ENCODE data around the gene HCST.
"Not testable (repeated sequence)": the region's sequence is repeated elsewhere in the genome, so short reads cannot be mapped to it uniquely, and the experiment has no call there.

HCST gene

DNA sequence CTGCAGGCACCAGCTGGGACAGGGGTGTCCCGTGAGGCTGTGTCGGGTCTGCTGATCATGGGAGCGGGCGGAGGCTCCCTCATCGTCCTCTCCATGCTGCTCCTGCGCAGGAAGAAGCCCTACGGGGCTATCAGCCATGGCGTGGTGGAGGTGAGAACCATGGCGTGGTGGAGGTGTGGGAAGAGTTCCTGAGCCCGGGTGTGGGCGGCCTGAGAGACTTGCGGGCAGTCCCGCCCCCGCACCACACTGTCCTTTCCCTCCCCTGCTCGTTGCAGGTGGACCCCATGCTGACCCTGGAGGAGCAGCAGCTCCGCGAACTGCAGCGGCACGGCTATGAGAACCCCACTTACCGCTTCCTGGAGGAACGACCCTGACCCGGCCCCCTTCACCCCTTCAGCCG lies 23.3 kb upstream of the HCST start:
- DNase-seq: peak in 1 of 56 donors; percentile 12

DNA sequence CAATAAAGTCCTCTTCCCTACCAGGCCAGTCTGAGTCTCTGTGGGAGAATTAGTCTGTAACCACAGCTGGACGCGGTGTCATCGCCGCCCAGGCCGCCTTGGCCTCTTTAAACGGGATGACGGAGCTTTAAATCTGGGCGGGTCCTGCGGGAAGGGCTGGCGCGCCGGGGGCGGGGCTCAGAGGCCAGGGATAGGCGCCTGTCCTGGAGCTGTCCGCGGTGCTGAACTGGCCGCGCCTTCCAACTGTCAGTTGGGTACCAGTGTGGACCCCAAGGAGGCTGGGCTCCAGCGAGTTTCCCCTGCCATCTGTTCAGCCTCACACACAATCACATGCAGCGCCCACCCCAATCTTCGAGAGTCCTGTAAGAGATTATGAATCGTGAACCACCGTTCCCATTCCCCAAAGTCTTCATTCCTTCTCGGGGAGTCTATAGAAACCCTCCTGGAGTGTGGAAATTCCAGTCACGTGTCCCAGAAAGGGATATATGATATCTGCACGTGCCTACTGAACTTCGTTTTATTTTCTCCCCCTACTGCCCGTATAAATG lies 22.5 kb upstream of the HCST start:
- peak in 52 of 56 donors; percentile 22 to 87 (median 58) for DNase-seq

DNA sequence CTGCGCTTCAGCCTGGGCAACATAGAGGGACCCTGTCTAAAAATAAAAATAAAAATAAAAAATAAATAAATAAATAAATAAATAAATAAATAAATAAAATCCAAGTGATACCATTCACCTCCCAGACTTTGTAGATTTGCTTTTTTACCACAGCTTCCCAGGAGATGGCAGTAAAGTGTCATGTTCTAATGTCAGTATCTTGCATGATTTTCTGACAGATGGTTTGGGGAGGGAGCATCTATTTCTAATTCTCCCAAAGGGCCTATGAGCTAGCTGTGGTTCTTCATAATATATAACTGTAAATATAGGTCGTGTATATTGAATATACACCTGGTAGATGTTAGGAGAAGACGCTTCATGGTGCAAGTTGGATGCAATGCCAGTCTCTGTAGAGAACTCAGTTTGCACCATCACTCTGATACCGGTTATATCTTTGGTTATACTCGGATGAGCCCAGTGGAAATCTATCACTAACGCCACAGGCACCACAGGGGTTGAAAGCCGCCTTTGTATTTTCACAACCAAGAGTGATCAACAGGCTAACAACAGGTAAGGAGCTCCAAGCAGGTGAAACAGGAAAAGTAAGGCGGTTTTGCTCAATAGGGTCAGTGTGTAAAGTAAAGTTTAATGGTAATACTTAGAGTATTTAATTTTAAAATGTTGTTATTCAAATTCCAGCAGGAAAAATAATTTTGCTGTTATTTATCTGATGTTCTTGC lies 20.1 kb upstream of the HCST start:
- DNase-seq: peak in 13 of 56 donors; percentile 8 to 58 (median 26)

DNA sequence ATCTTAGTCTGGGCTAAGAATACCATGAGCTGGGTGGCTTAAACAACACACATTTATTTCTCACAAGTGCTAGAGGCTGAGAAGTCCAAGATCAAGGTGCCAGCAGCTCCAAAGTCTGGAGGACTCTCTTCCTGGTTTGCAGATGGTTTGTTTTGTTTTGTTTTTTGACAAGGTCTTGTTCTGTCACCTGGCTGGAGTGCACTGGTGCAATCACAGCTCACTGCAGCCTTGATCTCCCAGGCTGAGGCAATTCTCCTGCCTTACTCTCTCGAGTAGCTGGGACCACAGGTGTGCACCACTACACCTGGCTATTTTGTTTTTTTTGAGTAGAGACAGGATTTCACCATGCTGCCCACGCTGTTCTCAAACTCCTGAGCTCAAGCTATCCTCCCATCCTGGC lies 18.4 kb upstream of the HCST start:
- DNase-seq: no peak

DNA sequence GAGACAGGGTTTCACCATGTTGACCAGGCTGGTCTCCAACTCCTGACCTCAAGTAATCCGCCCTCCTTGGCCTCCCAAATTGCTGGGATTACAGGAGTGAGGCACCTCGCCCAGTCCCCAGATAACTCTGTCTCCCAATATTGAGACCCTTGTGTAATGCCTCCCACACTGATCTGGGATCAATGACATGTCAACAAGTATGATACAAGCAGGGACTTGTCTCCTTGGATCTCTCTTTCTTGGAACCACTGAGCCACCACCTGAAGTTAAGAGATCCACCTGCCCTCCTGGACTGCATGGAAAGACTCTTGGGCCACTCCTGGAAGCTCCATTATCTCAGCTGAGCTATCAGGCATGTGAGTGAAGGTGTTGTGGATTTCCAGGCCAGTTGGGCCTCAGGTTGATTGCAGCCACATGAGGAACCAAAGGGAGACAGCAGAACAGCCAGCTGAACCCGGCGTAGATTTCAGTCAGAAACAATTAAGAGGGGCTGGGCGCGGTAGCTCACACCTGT lies 17.0 kb upstream of the HCST start:
- DNase-seq: no peak

DNA sequence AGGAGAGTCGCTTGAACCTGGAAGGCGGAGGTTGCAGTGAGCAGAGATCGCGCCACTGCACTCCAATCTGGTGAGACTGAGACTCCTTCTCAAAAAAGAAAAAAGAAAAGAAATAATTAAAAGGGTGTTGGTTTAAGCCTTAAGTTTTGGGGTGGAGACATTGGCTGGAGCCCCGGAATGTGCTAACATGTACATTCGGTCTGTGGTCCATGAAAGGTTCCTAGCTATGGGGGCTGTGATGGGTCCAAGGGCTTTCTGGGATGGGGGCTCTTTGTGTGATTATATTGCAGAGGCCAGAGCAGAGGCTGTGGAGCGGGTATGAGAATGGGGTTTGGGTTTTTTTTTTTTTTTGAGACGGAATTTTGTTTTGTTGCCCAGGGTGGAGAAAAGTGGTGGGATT lies 16.4 kb upstream of the HCST start:
- DNase-seq: no peak

DNA sequence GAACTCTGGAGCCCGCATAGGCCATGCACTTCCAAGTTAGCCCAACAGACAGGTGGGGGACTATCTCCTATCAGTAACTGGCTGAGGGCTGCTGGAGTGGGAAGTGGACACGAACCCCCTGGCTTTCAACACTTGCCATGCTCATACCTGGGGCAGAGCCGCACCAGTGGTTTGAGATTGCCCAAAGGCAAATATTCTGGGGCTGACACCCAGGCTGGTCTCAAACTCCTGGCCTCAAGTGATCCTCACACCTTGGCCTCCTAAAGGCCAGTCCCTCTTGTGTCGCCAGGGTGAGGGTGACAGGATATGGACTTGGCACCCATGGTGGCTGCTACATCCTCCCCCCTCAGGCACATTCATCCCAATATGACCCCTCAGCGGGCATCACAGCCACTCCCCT lies 15.1 kb upstream of the HCST start:
- no peak for DNase-seq

DNA sequence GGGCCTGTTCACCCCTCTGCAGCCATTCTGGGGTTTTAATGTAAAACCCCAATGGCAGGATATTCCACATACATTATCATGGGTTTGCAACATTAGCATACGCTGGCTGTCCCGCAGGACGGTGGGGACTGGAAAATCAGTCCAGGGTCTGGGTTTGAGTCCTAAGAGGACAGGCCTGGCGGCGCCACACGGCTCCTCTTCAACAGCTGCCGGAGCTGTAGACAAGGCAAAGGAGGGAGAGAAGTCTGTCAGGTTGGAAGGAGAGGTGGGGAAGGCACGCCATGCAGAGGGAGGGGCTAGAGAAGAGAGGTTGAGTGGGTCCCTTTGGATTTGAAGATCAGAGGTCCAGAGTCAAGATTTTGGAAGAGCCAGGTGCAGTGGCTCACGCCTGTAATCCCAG lies 13.9 kb upstream of the HCST start:
- no peak for DNase-seq

DNA sequence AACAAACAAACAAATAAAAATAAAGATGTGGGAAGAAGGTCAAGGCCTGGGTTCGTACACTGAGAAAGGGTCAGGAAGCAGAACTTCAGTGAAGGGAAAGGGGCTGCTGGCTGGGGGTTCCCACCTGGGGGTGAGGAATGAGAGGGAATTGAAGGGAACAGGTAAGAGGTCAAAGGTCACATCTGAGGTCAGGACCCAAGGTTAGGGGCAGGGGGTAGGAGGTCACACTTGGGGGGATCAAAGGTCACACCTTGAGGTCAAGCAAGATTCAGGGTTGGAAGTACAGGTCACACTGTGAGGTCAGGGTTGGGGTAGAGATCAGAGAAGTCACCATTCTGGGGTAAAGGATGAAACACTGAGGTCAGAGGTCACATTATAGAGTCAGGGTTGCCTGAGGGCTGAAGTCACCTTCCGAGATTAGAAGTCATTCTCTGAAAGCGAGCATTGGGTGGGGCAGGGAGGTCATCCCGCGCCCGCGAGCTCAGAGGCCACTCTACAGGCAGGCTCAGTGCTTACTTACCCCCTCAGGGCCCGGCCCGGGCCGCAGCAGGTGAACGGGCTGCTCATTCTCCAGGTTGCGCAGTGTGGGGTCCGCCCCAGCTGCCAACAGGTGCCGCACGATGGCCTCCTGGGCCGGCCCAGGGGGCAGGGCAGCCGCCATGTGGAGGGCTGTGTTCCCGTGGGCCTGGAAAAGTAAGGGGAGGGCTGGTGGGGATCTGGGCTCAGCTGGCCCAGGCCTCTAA lies 12.8 kb upstream of the HCST start:
- no peak for DNase-seq

DNA sequence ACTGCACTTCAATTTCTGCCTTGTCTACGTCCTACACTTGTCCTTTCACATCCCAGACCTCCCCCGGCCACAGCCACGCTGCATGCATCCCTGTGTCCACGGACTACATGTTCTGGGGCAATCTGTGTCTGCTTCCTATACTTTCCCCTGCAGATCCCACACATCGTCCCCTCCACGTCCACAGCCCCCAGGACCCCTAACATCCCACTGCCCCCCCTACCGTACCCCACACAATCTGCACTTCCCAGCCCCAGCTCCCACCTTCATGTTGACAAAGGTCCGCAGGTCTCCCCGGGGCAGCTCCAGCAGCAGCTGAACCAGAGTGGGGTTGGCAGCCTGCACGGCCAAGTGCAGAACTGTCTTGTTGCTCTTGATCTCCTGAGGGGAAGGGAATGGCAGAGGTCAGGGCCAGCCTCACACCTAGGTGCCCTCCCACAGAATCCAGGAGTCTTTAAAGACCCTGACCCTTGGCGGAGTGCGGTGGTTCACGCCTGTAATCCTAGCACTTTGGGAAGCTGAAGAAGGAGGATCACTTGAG lies 12.1 kb upstream of the HCST start:
- no peak for DNase-seq

DNA sequence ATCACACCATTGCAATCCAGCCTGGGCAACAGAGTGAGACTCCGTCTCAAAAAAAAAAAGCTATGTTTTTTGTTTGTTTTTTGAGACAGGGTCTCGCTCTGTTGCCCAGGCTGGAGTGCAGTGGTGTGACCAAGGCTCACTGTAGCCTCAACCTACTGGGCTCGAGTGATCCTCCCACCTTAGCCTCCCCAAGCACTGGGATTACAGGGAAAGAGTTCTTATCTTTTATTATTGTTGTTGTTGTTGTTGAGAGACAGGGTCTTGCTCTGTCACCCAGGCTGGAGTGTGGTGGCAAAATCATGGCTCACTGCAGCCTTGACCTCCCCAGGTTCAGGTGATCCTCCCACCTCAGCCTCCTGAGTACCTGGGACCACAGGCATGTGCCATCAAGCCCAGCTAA lies 10.5 kb upstream of the HCST start:
- not testable (repeated sequence) for DNase-seq

DNA sequence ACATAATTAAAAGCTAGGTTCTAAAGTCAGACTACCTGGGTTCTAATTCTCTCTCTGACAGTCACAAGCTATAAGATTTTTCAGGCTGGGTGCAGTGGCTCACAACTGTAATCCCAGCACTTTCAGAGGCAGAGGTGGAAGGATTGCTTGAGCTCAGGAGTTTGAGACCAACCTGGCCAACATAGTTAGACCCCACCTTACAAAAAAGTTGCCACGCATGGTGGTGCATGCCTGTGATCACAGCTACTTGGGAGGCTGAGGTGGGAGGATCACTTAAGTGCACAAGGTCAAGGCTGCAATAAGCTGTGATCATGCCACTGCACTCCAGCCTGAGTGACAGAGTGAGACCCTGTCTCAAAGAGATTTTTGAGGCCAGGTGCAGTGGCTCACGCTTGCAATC lies 8.0 kb upstream of the HCST start:
- DNase-seq: no peak

DNA sequence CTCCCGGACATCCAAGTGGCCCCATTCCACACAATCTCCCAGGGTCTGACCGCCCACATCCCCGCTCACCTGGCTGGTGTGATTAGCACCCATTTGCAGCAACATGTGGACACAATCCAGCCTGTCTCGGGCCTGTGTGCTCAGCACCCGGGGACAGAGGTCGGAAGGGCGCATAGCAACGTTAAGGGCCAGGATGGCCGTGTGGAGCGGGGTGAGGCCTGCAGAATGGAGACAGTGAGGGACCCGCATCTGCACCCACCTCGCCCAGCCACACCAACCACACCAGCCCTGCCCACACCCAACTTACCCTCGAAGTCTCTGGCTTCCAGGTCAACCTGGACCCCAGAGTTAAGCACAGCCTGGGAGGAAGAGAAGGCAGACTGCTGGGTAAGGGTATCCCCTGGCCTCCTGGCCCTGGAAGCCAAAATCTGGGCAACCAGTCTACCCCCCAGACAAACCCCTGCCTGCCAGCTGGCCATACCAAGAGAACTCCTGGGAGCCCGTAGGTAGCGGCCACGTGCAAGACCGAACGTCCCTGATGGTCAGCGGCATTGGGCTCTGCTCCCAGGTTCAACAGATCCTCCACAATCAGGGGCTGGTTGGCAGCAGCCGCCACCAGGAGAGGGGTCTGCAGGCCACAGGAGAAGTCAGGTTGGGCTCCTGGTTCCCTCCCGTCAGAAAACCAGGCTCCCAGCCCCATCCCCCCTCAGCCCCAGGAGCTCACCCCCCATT lies 6.3 kb upstream of the HCST start:
- DNase-seq: no peak

DNA sequence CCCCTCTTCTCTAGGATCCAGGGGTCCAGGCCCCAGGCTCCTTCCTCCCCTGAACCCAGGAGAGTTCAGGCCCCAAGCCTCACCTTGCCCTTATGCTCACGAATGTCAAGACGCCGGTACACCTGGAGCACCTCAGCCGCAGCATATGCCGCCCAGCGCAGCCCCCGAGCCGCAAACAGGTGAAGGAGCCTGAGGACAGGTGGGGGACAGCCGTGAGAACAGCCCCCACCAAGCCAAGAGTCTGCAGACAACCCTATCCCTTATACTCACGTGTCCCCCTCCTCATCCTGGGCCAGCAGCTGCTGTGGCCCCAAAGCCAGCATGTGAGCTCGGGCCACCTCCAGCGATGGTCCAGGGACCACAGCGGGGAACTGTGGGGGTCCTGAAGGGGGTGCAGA lies 5.7 kb upstream of the HCST start:
- DNase-seq: no peak

DNA sequence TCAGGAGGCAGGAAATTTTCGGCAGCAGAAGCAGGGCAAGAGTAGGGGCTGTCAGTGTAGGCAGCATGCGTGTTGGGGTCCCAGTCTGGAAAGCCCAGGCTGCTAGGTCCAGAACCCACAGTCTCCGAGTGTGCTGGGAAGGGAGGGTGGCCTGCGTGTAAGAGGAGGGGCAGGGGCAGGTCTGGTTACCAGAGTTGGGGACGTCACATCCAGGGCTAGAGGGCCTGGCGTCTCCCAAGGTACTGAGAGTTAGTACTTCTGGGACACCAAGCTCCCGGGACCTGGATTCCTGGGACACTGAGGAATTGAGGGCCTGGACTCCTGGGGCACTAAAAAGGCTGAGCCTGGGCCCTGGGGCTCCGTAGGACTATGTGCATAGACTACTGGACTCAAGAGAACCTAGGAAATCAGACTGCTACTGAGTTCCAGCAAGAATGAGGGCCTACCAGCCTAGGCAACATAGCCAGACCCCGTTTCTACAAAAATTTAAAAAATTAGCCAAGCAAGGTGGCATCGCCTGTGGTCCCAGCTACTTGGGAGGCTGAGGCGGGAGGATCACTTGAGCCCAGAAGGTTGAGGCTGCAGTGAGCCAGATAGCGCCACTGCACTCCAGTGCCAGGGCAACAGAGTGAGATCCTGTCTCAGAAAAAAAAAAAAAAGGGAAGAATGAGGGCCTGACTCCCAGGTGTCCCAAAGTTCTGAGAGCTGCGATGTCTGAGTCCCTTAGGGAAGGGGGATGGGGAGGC lies 4.5 kb upstream of the HCST start:
- no peak for DNase-seq

DNA sequence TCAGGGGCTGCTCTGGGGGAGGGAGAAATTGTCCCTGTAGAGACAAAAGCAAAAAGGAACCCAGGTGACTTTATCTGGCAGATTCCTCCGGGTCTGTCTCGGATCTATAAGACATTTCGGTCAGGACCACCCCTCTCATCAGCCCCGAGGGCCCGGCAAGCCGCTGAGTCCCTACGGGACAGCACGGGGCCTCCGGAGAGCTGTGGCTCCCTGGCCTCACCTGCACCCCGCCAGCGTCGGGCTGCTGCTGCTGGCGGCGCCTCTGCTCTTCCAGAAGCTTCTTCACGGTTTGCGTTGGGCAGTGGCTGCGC lies 3.9 kb upstream of the HCST start:
- no peak for DNase-seq

DNA sequence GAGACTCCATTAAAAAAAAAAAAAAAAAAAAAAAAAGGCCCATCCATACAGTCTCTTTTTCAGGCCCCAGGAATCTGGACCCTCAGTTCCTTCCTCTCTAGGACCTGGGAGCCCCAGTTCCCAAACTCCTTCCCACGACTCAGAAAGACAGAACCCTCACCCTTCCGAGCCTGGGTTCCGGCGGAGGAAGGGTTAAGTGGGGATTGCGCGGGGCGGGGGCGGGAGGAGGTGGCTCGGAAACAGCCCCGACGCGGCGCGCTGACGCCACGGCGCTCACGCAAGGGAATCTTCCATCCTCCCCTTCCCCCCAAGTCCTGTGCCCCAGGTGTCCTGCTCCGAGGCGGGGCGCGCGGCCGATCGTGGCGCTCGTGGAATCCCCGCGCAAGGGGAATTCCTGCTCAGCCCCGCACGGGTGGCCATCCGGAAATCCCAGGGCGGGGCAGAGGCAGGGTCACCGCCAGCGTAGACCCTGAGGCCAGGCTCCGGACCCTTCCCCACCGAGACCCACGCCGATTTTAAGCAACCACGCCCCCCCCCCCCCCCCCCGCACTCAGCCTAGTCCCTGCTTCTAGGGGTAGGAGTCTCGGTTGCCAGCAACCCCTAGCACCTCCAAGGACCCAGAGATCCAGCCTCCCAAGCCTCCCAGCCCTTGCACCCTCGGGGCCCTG lies 2.6 kb upstream of the HCST start:
- peak in 53 of 56 donors; percentile 13 to 89 (median 57) for DNase-seq

DNA sequence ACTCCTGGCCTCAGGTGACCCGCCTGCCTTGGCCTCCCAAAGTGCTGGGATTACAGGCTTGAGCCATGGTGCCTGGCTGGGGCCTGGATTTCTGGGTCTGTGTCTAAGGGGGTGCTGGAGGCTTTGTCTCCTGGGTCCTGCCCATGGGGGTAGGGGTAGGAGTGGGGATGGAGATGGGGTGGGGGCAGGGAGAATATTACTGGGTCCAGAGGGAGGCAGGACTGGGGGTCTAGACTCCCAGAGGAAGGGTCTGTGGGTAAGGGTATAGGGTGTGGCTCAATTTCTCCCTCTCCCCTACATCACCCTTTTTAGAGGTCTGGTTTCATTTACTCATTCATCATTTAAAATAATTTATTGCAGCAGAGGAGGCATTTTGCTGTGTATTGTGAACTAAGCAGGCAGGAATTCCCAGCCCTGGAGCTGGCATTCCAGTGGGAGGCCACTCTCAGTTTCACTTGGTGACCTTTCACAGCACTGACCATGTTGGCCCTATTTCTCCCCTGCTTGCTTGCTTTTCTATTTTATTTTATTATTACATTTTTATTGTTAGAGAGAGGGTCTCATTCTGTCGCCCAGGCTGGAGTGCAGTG lies 1.2 kb upstream of the HCST start:
- DNase-seq: no peak

DNA sequence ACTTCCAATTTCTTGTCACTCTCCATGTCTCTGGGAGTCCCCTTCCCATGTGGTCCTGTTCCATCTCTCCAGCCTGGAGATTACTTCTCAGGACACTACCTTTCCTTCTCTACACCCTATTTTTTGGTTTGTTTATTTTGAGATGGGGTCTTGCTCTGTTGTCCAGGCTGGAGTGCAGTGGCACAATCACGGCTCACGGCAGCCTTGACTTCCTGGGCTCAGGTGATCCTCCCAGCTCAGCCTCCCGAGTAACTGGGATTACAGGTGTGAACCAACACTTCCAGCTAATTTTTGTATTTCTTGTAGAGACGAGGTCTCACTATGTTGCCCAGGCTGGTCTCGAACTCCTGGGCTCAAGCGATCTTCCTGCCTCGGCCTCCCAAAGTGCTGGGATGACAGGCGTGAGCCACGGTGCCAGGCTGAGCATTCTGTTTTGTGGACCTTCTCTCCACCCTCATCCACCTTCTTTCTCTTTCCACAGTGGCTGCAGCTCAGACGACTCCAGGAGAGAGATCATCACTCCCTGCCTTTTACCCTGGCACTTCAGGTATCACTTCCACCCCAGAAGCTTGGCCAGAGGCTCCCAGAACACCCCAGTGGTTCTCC lies 644 bp downstream of the HCST start:
- no peak for DNase-seq

Measured in nucleus accumbens (tissue), 56 donors.